ENCODE measurements around the gene SSBP4.
"Not testable (repeated sequence)": the region's sequence is repeated elsewhere in the genome, so short reads cannot be mapped to it uniquely, and the experiment has no call there.

Gene SSBP4

GRCh38 chr19:18392417-18392816, 26.8 kb upstream of the SSBP4 start:
- no peak for DNase-seq (ENCODE audit: low read depth)
- H3K4me3 ChIP-seq (ENCODE audit: low read depth, low read length) = no peak overlapping the region

- no peak overlapping the region for H3K4me3 ChIP-seq (ENCODE audit: low read depth, low read length)
- DNase-seq (ENCODE audit: low read depth) = no peak
These were observed 26.3 kb upstream of the SSBP4 start for GRCh38 chr19:18392926-18393325.

- DNase-seq (ENCODE audit: low read depth) = no peak
- H3K4me3 ChIP-seq (ENCODE audit: low read depth, low read length) = no peak overlapping the region
These were observed 25.4 kb upstream of the SSBP4 start for GRCh38 chr19:18393836-18394235.

GRCh38 chr19:18396471-18397241, 22.5 kb upstream of the SSBP4 start:
- H3K4me3 ChIP-seq (ENCODE audit: low read depth, low read length) = no peak overlapping the region
- DNase-seq (ENCODE audit: low read depth) = no peak

DNA sequence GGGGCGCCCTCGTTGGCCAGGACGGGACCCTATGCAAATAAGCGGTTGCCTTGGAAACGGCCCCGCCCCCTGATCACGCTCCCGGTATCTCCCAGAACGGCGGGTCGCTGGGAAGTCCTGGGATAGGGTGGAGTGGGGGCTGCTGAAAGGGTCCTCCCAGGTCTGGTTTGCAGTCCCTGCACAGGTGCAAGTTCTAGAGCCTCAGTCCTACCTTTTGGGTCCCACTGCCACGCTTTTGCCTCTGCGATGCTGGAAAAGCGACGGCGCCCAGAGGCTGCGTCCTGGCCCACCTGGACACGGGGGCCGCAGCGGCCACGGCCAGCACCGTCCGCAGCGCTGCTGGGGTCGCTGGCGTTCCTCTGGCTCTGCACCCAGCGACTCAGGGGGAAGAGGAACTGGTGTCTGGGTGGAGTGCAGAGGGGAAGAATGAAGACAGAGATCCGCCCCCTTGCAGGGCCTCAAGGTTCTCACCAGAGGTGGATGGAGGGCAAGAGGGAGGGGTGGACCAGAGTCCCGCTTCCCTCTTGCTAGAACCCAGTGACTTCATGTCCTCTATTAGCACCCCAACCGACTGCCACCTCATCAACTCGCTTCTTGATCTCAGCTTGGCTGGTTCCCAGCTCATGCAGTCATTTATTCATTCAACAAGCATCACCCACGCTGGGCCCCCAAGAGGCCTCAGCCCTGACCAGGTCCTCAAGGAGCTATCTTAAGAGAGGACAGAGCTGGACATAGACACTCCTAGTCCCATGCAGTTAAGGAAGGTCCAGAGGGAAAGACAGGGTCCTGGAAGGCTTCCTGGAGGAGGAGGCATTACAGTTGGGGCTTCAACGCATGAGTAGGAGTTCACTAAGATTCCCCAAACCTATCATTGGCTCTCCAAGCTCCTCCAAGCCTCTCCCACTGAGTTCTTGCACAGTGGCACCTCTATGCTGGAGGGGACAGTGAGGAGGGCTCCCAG, 21.7 kb upstream of the SSBP4 start, which contains the start of gene LRRC25:
Gene LRRC25 (minus strand): TSS at position 381 of the 961 bp plus-strand sequence. CDS start 659 bp downstream, outside the sequence.
- H3K4me3 ChIP-seq (ENCODE audit: low read depth, low read length) = no peak within 1 kb of the TSS
- DNase-seq (ENCODE audit: low read depth) = no peak

- no peak overlapping the region for H3K4me3 ChIP-seq (ENCODE audit: low read depth, low read length)
- DNase-seq (ENCODE audit: low read depth) = no peak
These were observed 20.2 kb upstream of the SSBP4 start for GRCh38 chr19:18399008-18399407.

DNA sequence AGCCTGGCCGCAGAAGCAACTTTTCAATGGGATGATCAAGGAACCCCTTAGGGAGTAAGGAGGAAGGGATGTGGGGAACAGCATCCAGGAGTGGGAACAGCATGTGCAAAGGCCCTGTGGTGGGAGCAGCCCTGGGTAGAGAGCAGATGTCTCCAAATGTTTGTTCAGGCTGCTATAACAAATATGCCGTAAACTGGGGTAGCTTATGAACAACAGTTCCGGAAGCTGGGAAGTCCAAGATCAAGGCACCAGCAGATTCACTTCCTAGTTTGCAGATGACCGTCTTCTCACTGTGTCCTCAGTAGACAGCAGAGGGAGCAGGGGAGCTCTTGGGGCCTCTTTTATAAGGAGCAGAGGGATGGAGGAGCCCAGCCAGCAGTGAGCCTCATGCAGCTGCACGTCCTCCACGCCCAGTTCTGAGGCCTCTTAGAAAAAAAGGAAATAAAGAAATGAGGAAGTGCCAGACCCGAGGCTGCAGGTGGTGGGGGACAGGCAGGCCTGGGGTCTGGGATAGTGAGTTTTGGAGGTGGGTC, 17.6 kb upstream of the SSBP4 start:
- H3K4me3 ChIP-seq (ENCODE audit: low read depth, low read length) = no peak overlapping the region
- DNase-seq (ENCODE audit: low read depth) = peak; percentile 30

- H3K4me3 ChIP-seq (ENCODE audit: low read depth, low read length); DNase-seq (ENCODE audit: low read depth): not testable (repeated sequence)
These were observed 16.5 kb upstream of the SSBP4 start for GRCh38 chr19:18402455-18403248.

GRCh38 chr19:18405754-18406153, 13.4 kb upstream of the SSBP4 start:
- DNase-seq (ENCODE audit: low read depth); H3K4me3 ChIP-seq (ENCODE audit: low read depth, low read length): not testable (repeated sequence)

DNA sequence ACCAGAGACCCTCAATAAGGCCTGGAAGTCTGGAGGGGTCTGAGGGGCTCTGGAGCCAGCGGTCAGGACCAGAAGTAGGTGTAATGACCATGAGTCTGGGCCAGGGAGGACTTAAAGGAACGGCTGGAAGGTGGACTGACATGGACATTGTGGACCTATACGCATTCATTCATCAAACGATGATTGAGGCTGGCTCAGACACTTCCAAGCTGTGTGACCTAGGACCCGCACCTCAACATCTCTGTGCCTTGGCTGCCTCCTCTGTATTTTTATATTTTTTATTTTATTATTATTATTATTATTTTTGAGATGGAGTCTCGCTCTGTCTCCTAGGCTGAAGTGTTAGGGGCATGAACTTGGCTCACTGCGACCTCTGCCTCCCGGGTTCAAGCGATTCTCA, 12.4 kb upstream of the SSBP4 start:
- no peak overlapping the region for H3K4me3 ChIP-seq (ENCODE audit: low read depth, low read length)
- no peak for DNase-seq (ENCODE audit: low read depth)

GRCh38 chr19:18408053-18408476, 11.1 kb upstream of the SSBP4 start:
- H3K4me3 ChIP-seq (ENCODE audit: low read depth, low read length) = no peak overlapping the region
- no peak for DNase-seq (ENCODE audit: low read depth)

DNA sequence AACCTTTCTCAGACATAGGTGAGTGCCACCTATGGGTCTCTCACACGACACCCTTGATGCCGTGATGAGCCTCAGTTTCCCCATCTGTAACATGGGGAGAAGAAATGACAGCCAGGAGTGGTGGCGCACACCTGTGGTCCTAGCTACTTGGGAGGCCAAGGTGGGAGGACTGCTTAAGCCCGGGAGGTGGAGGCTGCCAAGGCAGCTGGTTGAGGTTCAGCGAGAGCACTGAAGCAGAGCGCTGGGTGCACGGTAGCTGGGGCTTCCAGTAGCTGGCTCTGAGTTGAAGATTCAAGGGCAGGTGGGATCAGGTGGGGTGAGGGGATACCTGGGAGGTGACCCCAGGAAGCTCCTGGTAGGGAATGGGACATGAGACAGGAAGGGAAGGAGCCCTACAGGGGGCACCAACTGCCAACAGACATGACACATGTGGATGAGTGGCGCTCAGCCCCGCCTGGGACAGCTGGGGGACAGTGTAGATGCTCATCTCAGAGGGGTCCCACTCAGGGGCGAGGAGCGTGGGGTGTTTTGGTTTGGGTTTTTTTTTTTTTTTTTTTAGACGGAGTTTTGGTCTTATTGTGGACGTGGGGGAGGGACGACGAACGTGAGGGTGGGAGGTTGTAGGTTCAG, 6.5 kb upstream of the SSBP4 start:
- no peak overlapping the region for H3K4me3 ChIP-seq (ENCODE audit: low read depth, low read length)
- no peak for DNase-seq (ENCODE audit: low read depth)

- peak overlapping the region; percentile 39 for H3K4me3 ChIP-seq (ENCODE audit: low read depth, low read length)
- no peak for DNase-seq (ENCODE audit: low read depth)
These were observed 4.6 kb upstream of the SSBP4 start for GRCh38 chr19:18414504-18415177.

GRCh38 chr19:18415178-18415867, 3.9 kb upstream of the SSBP4 start:
- peak overlapping the region; percentile 39 for H3K4me3 ChIP-seq (ENCODE audit: low read depth, low read length)
- DNase-seq (ENCODE audit: low read depth) = peak; percentile 57

DNA sequence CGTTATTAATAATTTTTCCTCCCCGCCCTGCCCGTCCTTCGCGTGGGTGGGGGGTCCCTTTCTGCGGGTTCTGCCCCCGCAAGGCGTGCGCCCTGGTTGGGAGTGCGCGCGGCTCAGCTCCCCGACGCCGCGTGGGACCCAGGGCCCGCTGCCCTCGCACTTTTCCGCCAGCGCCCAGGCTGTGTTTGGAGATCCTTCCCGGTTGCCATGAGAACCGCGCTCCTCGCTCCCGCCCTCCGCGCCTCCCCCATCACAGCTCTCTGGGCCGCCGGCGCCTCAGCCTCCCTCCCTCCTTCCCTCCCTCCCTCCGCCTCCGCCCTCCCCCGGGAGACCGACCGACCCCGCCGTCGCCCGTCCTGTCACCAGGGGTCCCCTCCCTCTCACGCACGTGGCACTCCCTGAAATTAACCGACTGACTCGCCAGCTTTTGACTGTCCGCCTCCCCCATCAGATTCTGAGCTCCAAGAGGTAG, 2.4 kb upstream of the SSBP4 start:
- H3K4me3 ChIP-seq (ENCODE audit: low read depth, low read length) = peak overlapping the region; percentile 40
- peak; percentile 43 for DNase-seq (ENCODE audit: low read depth)

DNA sequence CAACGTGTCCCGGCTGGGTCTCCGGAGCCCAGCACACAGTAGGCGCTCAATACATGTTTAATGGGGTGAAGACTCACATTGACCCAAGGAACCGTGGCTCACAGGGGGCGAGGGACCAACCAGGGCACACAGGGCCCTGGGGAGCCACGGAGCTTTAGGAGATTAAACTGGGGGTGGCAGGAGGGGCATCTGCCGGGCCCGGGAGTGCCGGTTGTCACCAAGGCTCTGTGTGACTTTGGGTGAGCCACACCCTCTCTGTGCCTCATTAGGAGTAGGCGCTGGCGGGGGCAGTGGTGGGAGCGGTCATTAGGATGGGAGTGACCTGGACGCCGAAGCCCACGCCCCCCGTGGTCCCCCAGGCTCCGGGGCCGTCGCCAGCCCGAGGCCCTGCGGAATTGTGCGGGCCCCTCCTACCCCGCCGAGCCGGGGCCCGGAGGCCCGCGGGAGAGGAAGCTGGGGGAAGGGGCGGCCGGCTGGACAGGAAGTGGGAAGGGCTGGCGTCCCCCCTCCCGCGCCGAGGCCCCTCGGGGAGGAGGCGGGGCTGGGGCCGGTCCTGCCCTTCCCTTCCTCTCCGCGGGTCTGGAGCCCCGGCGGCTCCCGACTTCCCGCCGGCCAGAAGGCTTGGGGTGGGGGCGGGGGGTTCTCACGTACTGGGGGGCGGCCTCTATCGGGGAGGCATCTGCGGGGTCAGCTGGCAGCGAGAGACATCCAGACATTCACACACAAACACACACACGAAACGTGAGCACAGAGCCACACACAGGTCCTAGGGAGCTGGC, 1.8 kb upstream of the SSBP4 start:
- DNase-seq (ENCODE audit: low read depth) = peak; percentile 59
- H3K4me3 ChIP-seq (ENCODE audit: low read depth, low read length) = peak overlapping the region; percentile 40

GRCh38 chr19:18418029-18418482, 1.1 kb upstream of the SSBP4 start:
- peak overlapping the region; percentile 7 for H3K4me3 ChIP-seq (ENCODE audit: low read depth, low read length)
- DNase-seq (ENCODE audit: low read depth) = no peak

All from skeletal muscle cell (primary cell).